ENCODE measurements around the gene EML4.
"Not testable (repeated sequence)": the region's sequence is repeated elsewhere in the genome, so short reads cannot be mapped to it uniquely, and the experiment has no call there.

EML4 gene, protein sequence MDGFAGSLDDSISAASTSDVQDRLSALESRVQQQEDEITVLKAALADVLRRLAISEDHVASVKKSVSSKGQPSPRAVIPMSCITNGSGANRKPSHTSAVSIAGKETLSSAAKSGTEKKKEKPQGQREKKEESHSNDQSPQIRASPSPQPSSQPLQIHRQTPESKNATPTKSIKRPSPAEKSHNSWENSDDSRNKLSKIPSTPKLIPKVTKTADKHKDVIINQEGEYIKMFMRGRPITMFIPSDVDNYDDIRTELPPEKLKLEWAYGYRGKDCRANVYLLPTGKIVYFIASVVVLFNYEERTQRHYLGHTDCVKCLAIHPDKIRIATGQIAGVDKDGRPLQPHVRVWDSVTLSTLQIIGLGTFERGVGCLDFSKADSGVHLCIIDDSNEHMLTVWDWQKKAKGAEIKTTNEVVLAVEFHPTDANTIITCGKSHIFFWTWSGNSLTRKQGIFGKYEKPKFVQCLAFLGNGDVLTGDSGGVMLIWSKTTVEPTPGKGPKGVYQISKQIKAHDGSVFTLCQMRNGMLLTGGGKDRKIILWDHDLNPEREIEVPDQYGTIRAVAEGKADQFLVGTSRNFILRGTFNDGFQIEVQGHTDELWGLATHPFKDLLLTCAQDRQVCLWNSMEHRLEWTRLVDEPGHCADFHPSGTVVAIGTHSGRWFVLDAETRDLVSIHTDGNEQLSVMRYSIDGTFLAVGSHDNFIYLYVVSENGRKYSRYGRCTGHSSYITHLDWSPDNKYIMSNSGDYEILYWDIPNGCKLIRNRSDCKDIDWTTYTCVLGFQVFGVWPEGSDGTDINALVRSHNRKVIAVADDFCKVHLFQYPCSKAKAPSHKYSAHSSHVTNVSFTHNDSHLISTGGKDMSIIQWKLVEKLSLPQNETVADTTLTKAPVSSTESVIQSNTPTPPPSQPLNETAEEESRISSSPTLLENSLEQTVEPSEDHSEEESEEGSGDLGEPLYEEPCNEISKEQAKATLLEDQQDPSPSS

GRCh38 chr2:42169100-42169873 is at the start of gene EML4:
EML4 (plus strand) TSS chr2:42169353; CDS start chr2:42169612, 259 bp downstream.
- peak; percentile 92 for DNase-seq

DNA sequence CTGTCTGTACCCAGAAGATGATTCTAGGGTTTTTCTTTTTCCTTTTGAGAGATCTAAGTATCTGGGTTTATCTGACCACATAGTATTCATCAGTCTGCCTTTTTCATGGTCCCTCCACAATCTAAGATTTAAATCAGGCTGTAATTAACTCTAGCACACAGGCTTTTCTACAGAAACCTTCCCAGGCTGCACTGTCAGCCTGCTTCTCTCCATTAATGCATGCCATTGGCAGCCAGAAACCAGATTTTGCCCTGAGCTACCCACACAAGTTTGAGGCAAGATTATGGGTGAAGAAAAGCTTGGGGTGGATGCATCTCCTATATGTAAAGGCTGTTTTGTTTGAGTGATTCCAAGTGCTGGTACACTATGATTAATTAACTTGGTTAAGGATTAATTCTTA is 45.7 kb upstream of the EML4 start:
- DNase-seq = no peak

GRCh38 chr2:42124011-42124785 is 45.0 kb upstream of the EML4 start:
- no peak for DNase-seq

- DNase-seq = no peak
These were observed 43.1 kb upstream of the EML4 start for GRCh38 chr2:42125841-42126594.

DNA sequence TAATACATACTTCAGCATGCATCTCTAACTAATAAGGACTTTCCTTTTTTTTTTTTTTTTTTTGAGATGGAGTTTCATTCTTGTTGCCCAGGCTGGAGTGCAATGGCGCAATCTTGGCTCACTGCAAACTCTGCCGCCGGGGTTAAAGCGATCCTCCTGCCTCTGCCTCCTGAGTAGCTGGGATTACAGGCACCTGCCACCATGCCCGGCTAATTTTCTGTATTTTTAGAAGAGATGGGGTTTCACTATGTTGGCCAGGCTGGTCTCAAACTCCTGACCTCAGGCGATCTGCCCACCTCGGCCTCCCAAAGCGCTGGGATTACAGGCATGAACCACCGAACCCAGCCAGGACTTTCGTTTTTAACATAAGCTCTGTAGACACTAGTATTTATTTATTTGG is 42.3 kb upstream of the EML4 start:
- not testable (repeated sequence) for DNase-seq

GRCh38 chr2:42127425-42128424 is 41.4 kb upstream of the EML4 start:
- DNase-seq = no peak

- DNase-seq = no peak
These were observed 40.2 kb upstream of the EML4 start for GRCh38 chr2:42128721-42129486.

GRCh38 chr2:42129487-42129852 is 39.7 kb upstream of the EML4 start:
- DNase-seq = no peak

DNA sequence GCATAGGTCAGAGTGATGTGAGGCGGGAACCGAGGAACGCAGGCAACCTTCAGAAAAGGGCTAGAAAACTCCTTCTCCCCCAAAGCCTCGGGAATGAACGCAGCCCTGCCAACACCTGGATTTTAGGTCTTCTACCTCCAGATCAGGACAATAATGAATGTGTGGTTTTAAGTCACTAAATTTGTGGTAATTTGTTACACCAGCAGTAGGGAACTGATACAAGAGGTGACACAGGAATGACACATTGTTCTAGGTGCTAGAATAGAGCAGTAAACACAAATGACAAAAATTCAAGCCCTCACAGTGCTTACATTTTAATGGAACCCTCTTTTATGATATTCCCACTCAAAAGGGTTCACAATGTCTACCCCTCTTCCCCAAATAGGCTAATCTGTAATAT is 39.2 kb upstream of the EML4 start:
- DNase-seq = no peak

- DNase-seq = not testable (repeated sequence)
These were observed 38.3 kb upstream of the EML4 start for GRCh38 chr2:42130858-42131257.

DNA sequence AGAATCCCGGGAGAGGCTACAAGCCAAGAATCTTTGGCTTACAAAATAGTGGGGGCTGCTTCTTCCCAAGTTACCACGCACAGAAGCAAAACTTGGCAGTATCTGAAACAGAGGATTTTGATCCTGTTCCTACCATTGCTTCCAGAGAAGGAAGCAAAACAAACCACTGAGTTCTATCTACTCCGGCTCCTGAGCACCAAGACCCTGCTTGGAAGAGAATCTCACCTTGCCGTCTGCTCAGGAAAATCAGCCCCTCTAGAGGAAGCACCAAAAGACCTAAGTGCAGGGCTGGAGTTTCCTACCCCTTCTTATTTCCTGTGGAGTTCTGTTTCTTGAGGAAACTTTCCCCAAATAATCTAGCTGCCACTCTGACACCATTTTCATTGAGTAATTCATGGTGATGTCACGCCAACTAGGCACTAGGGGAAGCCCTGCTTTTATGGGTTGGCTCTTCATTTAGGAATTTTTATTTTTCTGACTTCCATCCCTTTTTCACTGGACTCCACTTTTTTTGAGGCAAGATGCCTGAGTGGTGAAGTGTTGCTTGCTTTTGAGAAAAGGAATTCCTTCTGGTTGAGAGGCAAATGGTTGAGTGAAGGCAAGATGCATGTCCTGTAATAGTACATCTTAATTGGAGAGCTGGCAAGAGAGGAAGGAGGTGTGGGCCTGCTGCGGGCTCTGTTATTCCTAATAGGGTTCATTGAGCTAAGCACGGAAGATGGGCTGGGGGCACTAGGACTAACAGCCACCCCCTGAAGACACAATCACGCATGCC is 36.8 kb upstream of the EML4 start:
- DNase-seq = peak; percentile 65

DNA sequence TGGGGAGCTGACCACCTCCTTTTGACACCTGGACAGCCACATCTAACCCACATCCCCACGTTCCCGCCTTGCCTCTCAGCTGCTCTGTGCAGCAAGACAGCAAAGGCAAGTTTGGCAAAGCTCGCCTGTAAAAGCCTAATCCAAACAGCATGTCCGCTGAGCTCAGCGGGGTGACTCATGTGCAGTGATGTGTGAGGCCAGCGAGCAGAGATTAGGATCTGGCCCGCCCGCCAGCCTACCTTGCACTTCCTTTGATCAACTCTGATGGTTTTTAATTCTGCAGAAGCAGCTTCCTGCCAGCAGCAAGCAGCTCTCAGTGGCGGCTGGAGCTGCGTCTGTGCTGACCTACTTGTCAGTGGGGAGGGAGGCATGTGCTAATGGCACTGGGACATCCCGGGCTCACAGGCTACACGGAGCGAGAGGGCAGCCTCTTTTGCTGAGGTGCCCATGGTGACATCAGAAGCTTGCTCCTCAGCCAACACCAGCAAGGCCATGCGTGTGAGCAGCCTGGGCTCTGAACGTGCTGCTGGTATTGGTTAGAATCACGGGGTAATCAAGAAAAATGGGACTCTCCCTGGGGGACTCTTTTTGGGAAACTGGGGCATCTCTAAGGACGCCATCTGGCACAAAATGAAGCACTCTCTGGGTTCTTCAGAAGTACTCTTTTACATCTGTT is 36.0 kb upstream of the EML4 start:
- DNase-seq = peak; percentile 86

GRCh38 chr2:42133771-42134195 is 35.4 kb upstream of the EML4 start:
- no peak for DNase-seq

- DNase-seq = not testable (repeated sequence)
These were observed 34.7 kb upstream of the EML4 start for GRCh38 chr2:42134401-42134932.

DNA sequence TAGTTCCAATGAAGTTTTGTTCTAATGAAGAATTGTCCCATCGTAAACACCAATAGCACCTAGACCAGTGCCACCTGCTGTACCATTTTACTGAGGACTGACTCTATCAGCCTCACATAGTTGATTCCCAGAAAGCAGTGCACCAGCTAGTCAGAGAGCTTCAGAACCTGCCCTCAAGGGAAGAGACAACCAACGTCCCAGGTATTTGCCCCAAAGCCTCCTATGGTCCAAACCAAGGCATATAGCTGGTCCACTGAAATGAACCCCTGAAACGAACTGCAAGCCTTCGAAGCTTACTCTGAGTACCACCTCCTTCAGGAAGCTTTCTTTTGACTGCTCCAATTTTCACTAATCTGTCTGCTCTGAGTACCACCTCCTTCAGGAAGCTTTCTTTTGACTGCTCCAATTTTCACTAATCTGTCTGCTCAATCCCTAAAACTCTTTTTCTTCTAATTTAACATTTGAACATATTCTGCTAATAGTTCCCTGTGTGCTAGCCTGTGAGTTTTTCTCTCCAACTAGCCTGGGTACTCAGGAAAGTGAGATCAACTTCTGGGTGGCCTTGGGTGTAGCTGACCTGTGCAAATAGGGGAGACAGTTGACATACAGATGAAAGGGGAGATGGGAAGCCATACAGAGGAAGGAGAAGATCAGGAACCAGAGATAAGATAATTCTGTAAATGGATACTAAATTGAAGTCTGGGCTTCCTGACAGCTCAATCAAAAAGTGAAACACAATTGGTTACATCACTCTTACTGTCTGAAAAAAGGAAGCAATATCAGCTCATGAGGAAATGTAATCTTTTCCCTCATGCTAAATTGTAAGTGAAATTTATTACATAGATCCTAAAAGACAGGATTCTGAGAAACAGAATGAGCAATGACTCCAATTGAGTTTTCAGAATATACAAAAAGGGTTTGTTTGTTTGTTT is 33.5 kb upstream of the EML4 start:
- DNase-seq = no peak

GRCh38 chr2:42136782-42137124 is 32.4 kb upstream of the EML4 start:
- DNase-seq = no peak

All from NCI-H146 (cell line).